Vagina (tissue), 2 donors: Measurements from ENCODE around the gene MYO1A.

Experiments
- POLR2A ChIP-seq, 2 donors: fragments of 450-650 bp; IDR thresholded peaks; one replicate each; pipeline ENCODE4 v1.6.1; 2017; ENCODE audit warnings: antibody characterized with exemption in 2 of 2, mild to moderate bottlenecking in 2 of 2, moderate library complexity in 2 of 2
- POLR2AphosphoS5 ChIP-seq, 2 donors: sonication (generic); formaldehyde crosslinking; IDR thresholded peaks; one replicate each; pipeline ENCODE4 v1.9.0; 2017; ENCODE audit warnings: antibody characterized with exemption in 2 of 2, mild to moderate bottlenecking in 2 of 2, low read depth in 1 of 2; ENCODE audit not compliant: insufficient read depth in 1 of 2
- TF ChIP-seq, protein P1 (sequence below), 3 experiments: fragments of 450-650 bp in 2 of 3; fragments of 200-600 bp in 1 of 3; sonication (generic) in 1 of 3; IDR thresholded peaks; one replicate each; pipeline ENCODE4 v1.5.1; 2017 to 2019; ENCODE audit warnings: antibody characterized with exemption in 3 of 3, mild to moderate bottlenecking in 2 of 3, moderate library complexity in 2 of 3

- TF ChIP-seq, protein P1, sequence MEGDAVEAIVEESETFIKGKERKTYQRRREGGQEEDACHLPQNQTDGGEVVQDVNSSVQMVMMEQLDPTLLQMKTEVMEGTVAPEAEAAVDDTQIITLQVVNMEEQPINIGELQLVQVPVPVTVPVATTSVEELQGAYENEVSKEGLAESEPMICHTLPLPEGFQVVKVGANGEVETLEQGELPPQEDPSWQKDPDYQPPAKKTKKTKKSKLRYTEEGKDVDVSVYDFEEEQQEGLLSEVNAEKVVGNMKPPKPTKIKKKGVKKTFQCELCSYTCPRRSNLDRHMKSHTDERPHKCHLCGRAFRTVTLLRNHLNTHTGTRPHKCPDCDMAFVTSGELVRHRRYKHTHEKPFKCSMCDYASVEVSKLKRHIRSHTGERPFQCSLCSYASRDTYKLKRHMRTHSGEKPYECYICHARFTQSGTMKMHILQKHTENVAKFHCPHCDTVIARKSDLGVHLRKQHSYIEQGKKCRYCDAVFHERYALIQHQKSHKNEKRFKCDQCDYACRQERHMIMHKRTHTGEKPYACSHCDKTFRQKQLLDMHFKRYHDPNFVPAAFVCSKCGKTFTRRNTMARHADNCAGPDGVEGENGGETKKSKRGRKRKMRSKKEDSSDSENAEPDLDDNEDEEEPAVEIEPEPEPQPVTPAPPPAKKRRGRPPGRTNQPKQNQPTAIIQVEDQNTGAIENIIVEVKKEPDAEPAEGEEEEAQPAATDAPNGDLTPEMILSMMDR (IDR thresholded peaks at IDR 0.05): no peak
- TF ChIP-seq POLR2AphosphoS5 (IDR thresholded peaks at IDR 0.05; ENCODE audit: insufficient read depth in 1 of 2, low read depth in 1 of 2): no peak
- TF ChIP-seq POLR2A (IDR thresholded peaks at IDR 0.05): no peak
These were observed 1.9 kb downstream of the MYO1A start for GRCh38 chr12:57047981-57048380.
